SK-N-SH treated with all-trans-retinoic acid at 6 μM for 48 hours (cell line): Measurements from ENCODE around the gene SLC2A1.

Experiments used
- ATAC-seq: fragments of 200-7000 bp; cut with Tn5 transposase; 3 replicates; pipeline ENCODE4 v1.9.1; 2020; ENCODE audit warnings: mild to moderate bottlenecking, moderate library complexity
- ARNTL ChIP-seq: fragments of 450-650 bp; formaldehyde crosslinking; IDR thresholded peaks from 2 replicates; pipeline ENCODE4 v1.5.0; 2020; ENCODE audit warnings: low read depth, mild to moderate bottlenecking, moderate library complexity, borderline replicate concordance
- BACH2 ChIP-seq: fragments of 250-450 bp; sonication (Bioruptor Pico); IDR thresholded peaks from 2 replicates; pipeline ENCODE4 v1.9.0; 2021; ENCODE audit warnings: mild to moderate bottlenecking, borderline replicate concordance
- CSDC2 ChIP-seq: fragments of 250-450 bp; sonication (Bioruptor Pico); IDR thresholded peaks from 2 replicates; pipeline ENCODE4 v1.5.0; 2020; ENCODE audit warnings: mild to moderate bottlenecking, moderate library complexity
- CSRNP3 ChIP-seq: fragments of 250-450 bp; sonication (Bioruptor Pico); IDR thresholded peaks from 2 replicates; pipeline ENCODE4 v1.5.1; 2021; ENCODE audit warnings: mild to moderate bottlenecking, moderate library complexity
- ESRRG ChIP-seq: fragments of 250-450 bp; sonication (Bioruptor Pico); IDR thresholded peaks from 2 replicates; pipeline ENCODE4 v1.6.1; 2021; ENCODE audit warnings: mild to moderate bottlenecking
- GLIS3 ChIP-seq: fragments of 250-450 bp; sonication (Bioruptor Pico); IDR thresholded peaks from 2 replicates; pipeline ENCODE4 v1.5.0; 2020; ENCODE audit warnings: mild to moderate bottlenecking, moderate library complexity
- ISL1 ChIP-seq: fragments of 250-450 bp; sonication (Bioruptor Pico); IDR thresholded peaks from 2 replicates; pipeline ENCODE4 v2.1.2; 2022; ENCODE audit warnings: mild to moderate bottlenecking, moderate library complexity
- OSR1 ChIP-seq: fragments of 250-450 bp; sonication (Bioruptor Pico); IDR thresholded peaks from 2 replicates; pipeline ENCODE4 v1.8.0; 2022; ENCODE audit warnings: moderate library complexity, mild to moderate bottlenecking, inconsistent platforms
- PPARA ChIP-seq: fragments of 250-450 bp; sonication (Bioruptor Pico); IDR thresholded peaks from 2 replicates; pipeline ENCODE4 v1.5.0; 2020; ENCODE audit warnings: mild to moderate bottlenecking, borderline replicate concordance
- RARB ChIP-seq: fragments of 250-450 bp; sonication (Bioruptor Pico); IDR thresholded peaks from 2 replicates; pipeline ENCODE4 v1.8.0; 2021; ENCODE audit warnings: mild to moderate bottlenecking, moderate library complexity
- SNAI2 ChIP-seq: fragments of 250-450 bp; sonication (Bioruptor Pico); IDR thresholded peaks from 2 replicates; pipeline ENCODE4 v1.5.0; 2020; ENCODE audit warnings: mild to moderate bottlenecking, moderate library complexity
- TCF4 ChIP-seq: fragments of 250-450 bp; sonication (Bioruptor Pico); IDR thresholded peaks from 2 replicates; pipeline ENCODE4 v1.8.0; 2021; ENCODE audit warnings: mild to moderate bottlenecking, moderate library complexity, borderline replicate concordance
- TOX ChIP-seq: fragments of 250-450 bp; sonication (Bioruptor Pico); IDR thresholded peaks from 2 replicates; pipeline ENCODE4 v1.8.0; 2021; ENCODE audit warnings: mild to moderate bottlenecking, moderate library complexity, borderline replicate concordance
- TSHZ2 ChIP-seq: fragments of 250-450 bp; sonication (Bioruptor Pico); IDR thresholded peaks from 2 replicates; pipeline ENCODE4 v1.5.0; 2020; ENCODE audit warnings: mild to moderate bottlenecking, moderate library complexity
- ZC3H10 ChIP-seq: fragments of 250-450 bp; sonication (Bioruptor Pico); IDR thresholded peaks from 2 replicates; pipeline ENCODE4 v1.5.1; 2021; ENCODE audit warnings: mild to moderate bottlenecking, moderate library complexity
- ZFP3 ChIP-seq: fragments of 250-450 bp; sonication (Bioruptor Pico); IDR thresholded peaks from 2 replicates; pipeline ENCODE4 v1.5.0; 2020; ENCODE audit warnings: mild to moderate bottlenecking, moderate library complexity
- ZFP30 ChIP-seq: fragments of 450-650 bp; formaldehyde crosslinking; IDR thresholded peaks from 2 replicates; pipeline ENCODE4 v1.5.0; 2022; ENCODE audit warnings: mild to moderate bottlenecking, moderate library complexity
- ZNF70 ChIP-seq: fragments of 450-650 bp; formaldehyde crosslinking; IDR thresholded peaks from 2 replicates; pipeline ENCODE4 v1.5.0; 2020; ENCODE audit warnings: mild to moderate bottlenecking, moderate library complexity
- ZNF8 ChIP-seq: fragments of 450-650 bp; formaldehyde crosslinking; IDR thresholded peaks from 2 replicates; pipeline ENCODE4 v1.5.0; 2020; ENCODE audit warnings: mild to moderate bottlenecking, moderate library complexity
- TF ChIP-seq, protein P1 (sequence below): fragments of 250-450 bp; sonication (Bioruptor Pico); IDR thresholded peaks from 2 replicates; pipeline ENCODE4 v1.5.1; 2020; ENCODE audit warnings: low read depth, mild to moderate bottlenecking, moderate library complexity
- TF ChIP-seq, protein P2 (sequence below): fragments of 250-450 bp; sonication (Bioruptor Pico); IDR thresholded peaks from 2 replicates; pipeline ENCODE4 v1.8.0; 2020; ENCODE audit warnings: mild to moderate bottlenecking, moderate library complexity, borderline replicate concordance

Gene SLC2A1

GRCh38 chr1:42934541-42935312 is 23.9 kb downstream of the SLC2A1 start:
- TF ChIP-seq SNAI2 (no peak), ZFP3 (CRISPR knock-in tag) (no peak), ZNF70 (no peak), TCF4 (CRISPR knock-in tag) (no peak), BACH2 (CRISPR knock-in tag) (no peak), GLIS3 (CRISPR knock-in tag) (no peak), ISL1 (CRISPR knock-in tag) (no peak), ESRRG (CRISPR knock-in tag) (no peak), RARB (CRISPR knock-in tag) (no peak), ARNTL (CRISPR knock-in tag) (no peak), ZFP30 (no peak), ZNF8 (CRISPR knock-in tag) (no peak), PPARA (CRISPR knock-in tag) (no peak), TOX (no peak), TSHZ2 (CRISPR knock-in tag) (no peak)
- TF ChIP-seq, protein P1, sequence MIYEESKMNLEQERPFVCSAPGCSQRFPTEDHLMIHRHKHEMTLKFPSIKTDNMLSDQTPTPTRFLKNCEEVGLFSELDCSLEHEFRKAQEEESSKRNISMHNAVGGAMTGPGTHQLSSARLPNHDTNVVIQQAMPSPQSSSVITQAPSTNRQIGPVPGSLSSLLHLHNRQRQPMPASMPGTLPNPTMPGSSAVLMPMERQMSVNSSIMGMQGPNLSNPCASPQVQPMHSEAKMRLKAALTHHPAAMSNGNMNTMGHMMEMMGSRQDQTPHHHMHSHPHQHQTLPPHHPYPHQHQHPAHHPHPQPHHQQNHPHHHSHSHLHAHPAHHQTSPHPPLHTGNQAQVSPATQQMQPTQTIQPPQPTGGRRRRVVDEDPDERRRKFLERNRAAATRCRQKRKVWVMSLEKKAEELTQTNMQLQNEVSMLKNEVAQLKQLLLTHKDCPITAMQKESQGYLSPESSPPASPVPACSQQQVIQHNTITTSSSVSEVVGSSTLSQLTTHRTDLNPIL (CRISPR knock-in tag), result no peak
- ATAC-seq, result no peak

- no peak for TF ChIP-seq ZNF70
- TF ChIP-seq CSRNP3 (CRISPR knock-in tag), result no peak
- no peak for TF ChIP-seq GLIS3 (CRISPR knock-in tag)
- TF ChIP-seq, protein P2, sequence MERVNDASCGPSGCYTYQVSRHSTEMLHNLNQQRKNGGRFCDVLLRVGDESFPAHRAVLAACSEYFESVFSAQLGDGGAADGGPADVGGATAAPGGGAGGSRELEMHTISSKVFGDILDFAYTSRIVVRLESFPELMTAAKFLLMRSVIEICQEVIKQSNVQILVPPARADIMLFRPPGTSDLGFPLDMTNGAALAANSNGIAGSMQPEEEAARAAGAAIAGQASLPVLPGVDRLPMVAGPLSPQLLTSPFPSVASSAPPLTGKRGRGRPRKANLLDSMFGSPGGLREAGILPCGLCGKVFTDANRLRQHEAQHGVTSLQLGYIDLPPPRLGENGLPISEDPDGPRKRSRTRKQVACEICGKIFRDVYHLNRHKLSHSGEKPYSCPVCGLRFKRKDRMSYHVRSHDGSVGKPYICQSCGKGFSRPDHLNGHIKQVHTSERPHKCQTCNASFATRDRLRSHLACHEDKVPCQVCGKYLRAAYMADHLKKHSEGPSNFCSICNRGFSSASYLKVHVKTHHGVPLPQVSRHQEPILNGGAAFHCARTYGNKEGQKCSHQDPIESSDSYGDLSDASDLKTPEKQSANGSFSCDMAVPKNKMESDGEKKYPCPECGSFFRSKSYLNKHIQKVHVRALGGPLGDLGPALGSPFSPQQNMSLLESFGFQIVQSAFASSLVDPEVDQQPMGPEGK, result no peak
- TF ChIP-seq ISL1 (CRISPR knock-in tag), result no peak
- no peak for TF ChIP-seq OSR1 (CRISPR knock-in tag)
- TF ChIP-seq CSDC2, result no peak
- TF ChIP-seq ZC3H10 (CRISPR knock-in tag), result no peak
- no peak for TF ChIP-seq ZNF8 (CRISPR knock-in tag)
- no peak for ATAC-seq
These were observed 24.8 kb downstream of the SLC2A1 start for GRCh38 chr1:42933610-42934491.

DNA sequence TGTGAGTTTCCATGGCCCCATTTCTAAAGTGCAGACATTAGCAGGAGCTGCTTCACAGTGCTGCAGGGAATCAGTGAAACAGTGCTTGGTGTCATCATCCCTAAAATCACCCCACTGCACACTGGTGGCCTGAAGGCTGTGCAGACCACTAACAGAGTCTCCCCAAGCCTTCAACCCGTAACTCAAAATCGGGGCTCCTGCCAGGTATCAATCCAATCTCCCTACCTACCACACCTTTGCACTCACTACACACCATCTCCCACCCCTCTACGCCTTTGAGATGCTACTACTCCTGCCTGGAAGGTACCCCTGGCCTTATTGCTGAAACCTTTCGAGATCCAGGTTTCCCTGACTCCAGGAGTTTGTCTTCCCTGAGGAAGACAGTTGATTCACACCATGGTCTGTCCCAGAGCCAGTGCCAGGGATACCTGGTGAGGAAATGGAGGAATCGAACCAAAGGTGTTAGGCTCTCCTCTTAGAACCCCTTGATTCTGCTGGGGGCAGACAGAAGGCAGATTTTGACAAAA is 25.5 kb downstream of the SLC2A1 start:
- ATAC-seq, result no peak
- no peak for TF ChIP-seq ARNTL (CRISPR knock-in tag)
- TF ChIP-seq RARB (CRISPR knock-in tag), result no peak
- no peak for TF ChIP-seq ZC3H10 (CRISPR knock-in tag)
